Peyer's patch (tissue), 4 donors: ENCODE results near the gene YWHAE. TPM values are rescaled to one million over a fixed set of nuclear protein-coding genes. Genes with fewer than 3 reads are reported as not detected.
"Not testable (repeated sequence)": the region's sequence is repeated elsewhere in the genome, so short reads cannot be mapped to it uniquely, and the experiment has no call there.

Experiments
- DNase-seq, 3 donors: peaks; one replicate each; pipeline ENCODE4 v3.0.0-alpha.2; 2017 to 2019
- H3K27ac ChIP-seq, 4 donors: fragments of 200-600 bp; sonication (generic); one replicate each; pipeline ENCODE4 v1.5.1; 2016 to 2019
- H3K27me3 ChIP-seq, 2 donors: fragments of 200-600 bp; sonication (generic); one replicate each; pipeline ENCODE4 v1.5.1; 2019
- H3K36me3 ChIP-seq, 3 donors: fragments of 200-600 bp; sonication (generic); one replicate each; pipeline ENCODE4 v1.5.1; 2016 to 2019
- H3K4me1 ChIP-seq, 4 donors: fragments of 200-600 bp; sonication (generic); one replicate each; pipeline ENCODE4 v1.5.1; 2016 to 2019
- H3K4me3 ChIP-seq, 4 donors: fragments of 200-600 bp; sonication (generic); 1 replicate in 3 of 4; 2 replicates in 1 of 4; pipeline ENCODE4 v1.5.1; 2016 to 2019; ENCODE audit warnings: mild to moderate bottlenecking in 1 of 4
- H3K9me3 ChIP-seq, 4 donors: fragments of 200-600 bp; sonication (generic); one replicate each; pipeline ENCODE4 v1.5.1; 2016 to 2019; ENCODE audit warnings: mild to moderate bottlenecking in 1 of 4
- POLR2A ChIP-seq, 2 donors: fragments of 450-650 bp; IDR thresholded peaks; one replicate each; pipeline ENCODE4 v1.5.1; 2017; ENCODE audit warnings: antibody characterized with exemption in 2 of 2, mild to moderate bottlenecking in 2 of 2, moderate library complexity in 2 of 2
- total RNA-seq, 4 donors: library from RNA; depleted of rRNA; stranded (reverse); fragments of >200 nt; gene quantifications; one replicate each; pipeline ENCODE4 v1.1.0, GENCODE V29; 2016
- TF ChIP-seq, protein P1 (sequence below), 6 experiments: fragments of 450-650 bp in 4 of 6; fragments of 200-600 bp in 2 of 6; sonication (generic) in 1 of 6; IDR thresholded peaks; one replicate each; pipeline ENCODE4 v1.5.1; 2017 to 2019; ENCODE audit warnings: antibody characterized with exemption in 6 of 6, mild to moderate bottlenecking in 3 of 6, moderate library complexity in 1 of 6

The YWHAE gene
- total RNA-seq, 4 donors from 2014 or later, result 317 to 474 (median 395) TPM

DNA sequence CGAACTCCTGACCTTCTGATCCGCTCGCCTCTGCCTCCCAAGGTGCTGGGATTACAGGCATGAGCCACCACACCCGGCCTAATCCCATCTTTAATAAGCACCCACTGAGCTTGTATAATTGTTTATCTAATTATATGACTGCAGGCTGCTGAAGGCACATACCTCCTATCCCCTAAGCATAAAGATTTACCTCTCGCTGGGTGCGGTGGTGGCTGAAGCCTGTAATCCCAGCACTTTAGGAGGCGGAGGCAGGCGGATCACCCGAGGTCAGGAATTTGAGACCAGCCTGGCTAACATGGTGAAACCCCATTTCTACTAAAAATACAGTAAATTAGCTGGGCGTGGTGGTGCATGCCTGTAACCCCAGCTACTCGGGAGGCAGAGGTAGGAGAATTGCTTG lies 20.1 kb upstream of the YWHAE start:
- H3K4me3 ChIP-seq, result no peak overlapping the region
- H3K9me3 ChIP-seq, result no peaks in the 10 kb centered on the region
- no peaks in the 10 kb centered on the region for H3K4me1 ChIP-seq
- TF ChIP-seq, protein P1, sequence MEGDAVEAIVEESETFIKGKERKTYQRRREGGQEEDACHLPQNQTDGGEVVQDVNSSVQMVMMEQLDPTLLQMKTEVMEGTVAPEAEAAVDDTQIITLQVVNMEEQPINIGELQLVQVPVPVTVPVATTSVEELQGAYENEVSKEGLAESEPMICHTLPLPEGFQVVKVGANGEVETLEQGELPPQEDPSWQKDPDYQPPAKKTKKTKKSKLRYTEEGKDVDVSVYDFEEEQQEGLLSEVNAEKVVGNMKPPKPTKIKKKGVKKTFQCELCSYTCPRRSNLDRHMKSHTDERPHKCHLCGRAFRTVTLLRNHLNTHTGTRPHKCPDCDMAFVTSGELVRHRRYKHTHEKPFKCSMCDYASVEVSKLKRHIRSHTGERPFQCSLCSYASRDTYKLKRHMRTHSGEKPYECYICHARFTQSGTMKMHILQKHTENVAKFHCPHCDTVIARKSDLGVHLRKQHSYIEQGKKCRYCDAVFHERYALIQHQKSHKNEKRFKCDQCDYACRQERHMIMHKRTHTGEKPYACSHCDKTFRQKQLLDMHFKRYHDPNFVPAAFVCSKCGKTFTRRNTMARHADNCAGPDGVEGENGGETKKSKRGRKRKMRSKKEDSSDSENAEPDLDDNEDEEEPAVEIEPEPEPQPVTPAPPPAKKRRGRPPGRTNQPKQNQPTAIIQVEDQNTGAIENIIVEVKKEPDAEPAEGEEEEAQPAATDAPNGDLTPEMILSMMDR (IDR thresholded peaks at IDR 0.05), result no peak
- no peak for TF ChIP-seq POLR2A (IDR thresholded peaks at IDR 0.05)
- H3K27ac ChIP-seq, result no peak overlapping the region
- DNase-seq, result no peak
- no peaks in the 10 kb centered on the region for H3K27me3 ChIP-seq
- H3K36me3 ChIP-seq, result peaks cover 0 to 67% (median 0%) of the 10 kb centered on the region in 3 donors

DNA sequence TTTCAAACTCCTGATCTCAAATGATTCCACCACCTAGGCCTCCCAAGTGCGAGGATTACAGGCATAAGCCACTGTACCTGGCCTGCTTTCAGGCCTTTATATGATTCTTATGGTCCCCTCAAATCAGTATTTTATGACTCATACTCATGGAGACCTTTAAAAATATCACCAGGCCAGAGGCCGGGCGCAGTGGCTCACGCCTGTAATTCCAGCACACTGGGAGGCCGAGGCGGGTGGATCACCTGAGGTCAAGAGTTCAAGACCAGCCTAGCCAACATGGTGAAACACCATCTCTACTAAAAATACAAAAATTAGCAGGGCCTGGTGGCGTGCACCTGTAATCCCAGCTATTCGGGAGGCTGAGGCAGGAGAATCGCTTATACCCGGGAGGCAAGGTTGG lies 18.5 kb upstream of the YWHAE start:
- DNase-seq, H3K27ac ChIP-seq, H3K27me3 ChIP-seq, H3K9me3 ChIP-seq, H3K4me3 ChIP-seq: not testable (repeated sequence)
- Histone ChIP-seq H3K36me3 (peaks cover 0 to 50% (median 0%) of the 10 kb centered on the region in 3 donors), H3K4me1 (peaks cover 0 to 11% (median 0%) of the 10 kb centered on the region in 4 donors)

DNA sequence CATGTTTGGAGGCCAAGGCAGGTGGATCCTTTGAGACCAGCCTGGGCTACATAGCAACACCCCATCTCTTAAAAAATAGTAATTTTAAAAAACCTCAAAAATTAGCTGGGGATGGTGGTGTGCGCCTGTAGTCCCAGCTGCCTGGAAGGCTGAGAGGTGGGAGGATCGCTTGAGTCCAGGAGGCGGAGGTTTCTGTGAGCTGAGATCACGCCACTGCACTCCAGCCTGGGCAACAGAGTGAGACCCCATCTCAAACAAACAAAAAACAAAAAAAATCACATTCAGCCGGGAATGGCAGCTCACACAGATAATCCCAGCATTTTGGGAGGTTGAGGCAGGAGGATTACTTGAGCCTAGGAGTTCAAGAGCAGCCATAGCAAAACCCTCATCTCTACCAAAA lies 16.4 kb upstream of the YWHAE start:
- no peaks in the 10 kb centered on the region for H3K27me3 ChIP-seq

DNA sequence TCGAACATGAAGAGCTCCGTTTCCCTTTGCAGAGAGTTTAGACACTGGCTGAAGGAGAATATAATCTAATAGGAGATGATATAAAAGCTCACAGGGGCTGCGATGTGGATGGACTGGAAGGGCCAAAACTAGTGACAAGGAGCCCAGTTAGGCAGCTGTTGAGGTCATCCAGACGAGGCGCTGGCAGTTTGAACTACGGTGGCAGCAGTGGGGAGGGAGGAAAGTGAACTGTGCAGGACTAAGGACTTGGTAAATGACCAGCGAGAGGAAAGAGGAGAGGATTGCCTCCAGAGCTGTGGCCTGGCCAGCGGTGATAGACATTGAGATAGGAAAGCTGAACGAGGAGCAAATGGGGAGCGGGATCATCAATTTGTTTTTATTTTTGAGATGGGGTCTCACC lies 14.6 kb upstream of the YWHAE start:
- H3K4me3 ChIP-seq, result no peak overlapping the region
- H3K27ac ChIP-seq, result no peak overlapping the region
- DNase-seq, result no peak
- H3K9me3 ChIP-seq, result no peaks in the 10 kb centered on the region
- H3K36me3 ChIP-seq, result peaks cover 0 to 13% (median 0%) of the 10 kb centered on the region in 3 donors
- H3K4me1 ChIP-seq, result peaks cover 0 to 20% (median 0%) of the 10 kb centered on the region in 4 donors
- H3K27me3 ChIP-seq, result no peaks in the 10 kb centered on the region
- no peak for TF ChIP-seq POLR2A (IDR thresholded peaks at IDR 0.05)
- TF ChIP-seq, protein P1 (IDR thresholded peaks at IDR 0.05), result no peak

More for the DNA sequence above, 16.4 kb upstream of the YWHAE start:
- no peak for TF ChIP-seq POLR2A (IDR thresholded peaks at IDR 0.05)
- TF ChIP-seq, protein P1 (IDR thresholded peaks at IDR 0.05), result no peak
- Histone ChIP-seq H3K4me3 (no peak overlapping the region), H3K36me3 (peaks cover 0 to 29% (median 0%) of the 10 kb centered on the region in 3 donors), H3K4me1 (peaks cover 0 to 20% (median 0%) of the 10 kb centered on the region in 4 donors), H3K9me3 (no peaks in the 10 kb centered on the region), H3K27ac (no peak overlapping the region)
- no peak for DNase-seq

DNA sequence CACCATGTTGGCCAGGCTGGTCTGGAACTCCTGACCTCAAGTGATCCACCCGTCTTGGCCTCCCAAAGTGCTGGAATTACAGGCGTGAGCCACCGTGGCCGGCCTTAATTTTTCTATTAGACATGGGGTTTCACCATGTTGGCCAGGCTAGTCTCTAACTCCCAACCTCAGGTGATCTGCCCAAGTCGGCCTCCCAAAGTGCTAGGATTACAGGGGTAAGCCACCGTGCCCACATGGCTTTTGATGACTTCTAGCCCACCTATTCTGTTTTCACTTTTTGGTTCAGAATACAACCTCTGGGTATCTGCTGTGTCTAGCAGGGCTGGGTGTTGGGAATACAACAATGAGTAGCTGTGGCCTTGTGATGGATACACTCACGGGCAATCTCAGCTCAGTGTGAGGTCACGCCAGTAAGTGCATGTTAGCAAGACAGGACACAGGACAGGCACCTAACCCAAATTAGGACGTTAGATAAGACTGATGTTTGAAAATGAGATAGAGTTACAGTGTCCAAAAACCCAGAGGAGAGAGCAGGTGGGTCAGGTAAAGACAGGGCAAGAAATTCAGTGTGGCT lies 14.1 kb upstream of the YWHAE start:
- Histone ChIP-seq H3K36me3 (peaks cover 0 to 12% (median 0%) of the 10 kb centered on the region in 3 donors), H3K27ac (no peak overlapping the region), H3K9me3 (no peaks in the 10 kb centered on the region), H3K27me3 (no peaks in the 10 kb centered on the region), H3K4me3 (no peak overlapping the region), H3K4me1 (peaks cover 0 to 20% (median 0%) of the 10 kb centered on the region in 4 donors)
- no peak for TF ChIP-seq POLR2A (IDR thresholded peaks at IDR 0.05)
- TF ChIP-seq, protein P1 (IDR thresholded peaks at IDR 0.05), result no peak
- DNase-seq, result peak in 1 of 3 donors; percentile 15

DNA sequence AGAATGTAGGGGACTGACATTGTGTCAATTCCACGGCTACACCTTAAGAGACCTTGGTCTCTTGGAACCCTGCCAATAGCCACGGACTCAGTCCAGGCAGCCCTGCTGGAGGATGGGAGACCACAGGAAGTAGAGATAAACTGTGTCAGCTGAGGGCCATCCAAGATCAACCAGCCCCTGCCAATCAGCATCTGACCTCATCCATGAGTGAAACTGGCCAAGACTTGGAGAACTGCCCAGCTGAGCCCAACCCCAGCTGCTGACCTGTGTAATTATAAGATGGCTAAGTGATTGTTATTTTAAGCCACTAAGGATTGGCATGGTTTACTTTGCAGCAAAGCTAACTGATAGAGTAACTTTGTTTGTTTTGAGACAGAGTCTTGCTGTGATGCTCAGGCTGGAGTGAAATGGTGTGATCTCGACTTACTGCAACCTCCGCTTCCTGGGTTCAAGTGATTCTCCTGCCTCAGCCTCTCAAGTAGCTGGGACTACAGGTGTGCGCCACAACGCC lies 13.3 kb upstream of the YWHAE start:
- peak overlapping the region in 2 of 4 donors; percentile 35 to 46 for H3K27ac ChIP-seq
- TF ChIP-seq POLR2A (IDR thresholded peaks at IDR 0.05), result no peak
- TF ChIP-seq, protein P1 (IDR thresholded peaks at IDR 0.05), result peak in 2 of 6 experiments; percentile 11 to 12
- H3K27me3 ChIP-seq, result no peaks in the 10 kb centered on the region
- H3K9me3 ChIP-seq, result no peaks in the 10 kb centered on the region
- H3K36me3 ChIP-seq, result peaks cover 0 to 12% (median 0%) of the 10 kb centered on the region in 3 donors
- DNase-seq, result peak in 2 of 3 donors; percentile 71 to 81
- H3K4me1 ChIP-seq, result peaks cover 0 to 20% (median 0%) of the 10 kb centered on the region in 4 donors
- no peak overlapping the region for H3K4me3 ChIP-seq
